Activated gamma-delta T cell treated with anti-CD3 and anti-CD28 coated beads, Interleukin-2, amount 50 U/mL, for 16 hours (primary cell): ENCODE results near the gene TMEM176B.

Experiments
- DNase-seq: peaks from one replicate; pipeline ENCODE4 v3.0.0-alpha.2; 2020; ENCODE audit warnings: low read depth

Gene TMEM176B

GRCh38 chr7:150751702-150752101 is 48.5 kb downstream of the TMEM176B start:
- DNase-seq, result no peak

- no peak for DNase-seq
Measured at GRCh38 chr7:150748376-150748775, 51.8 kb downstream of the TMEM176B start.

GRCh38 chr7:150746921-150747320 is 53.2 kb downstream of the TMEM176B start:
- no peak for DNase-seq

- DNase-seq, result no peak
Measured at GRCh38 chr7:150745876-150746275, 54.3 kb downstream of the TMEM176B start.

- DNase-seq, result no peak
Measured at GRCh38 chr7:150745086-150745485, 55.1 kb downstream of the TMEM176B start.

- DNase-seq, result no peak
Measured at GRCh38 chr7:150744041-150744656, 56.0 kb downstream of the TMEM176B start.

- no peak for DNase-seq
Measured at GRCh38 chr7:150742286-150742968, 57.7 kb downstream of the TMEM176B start.
